Uterus (tissue), 4 donors: ENCODE measurements around the gene ANKS6. TPM values are rescaled to one million over a fixed set of nuclear protein-coding genes. Genes with fewer than 3 reads are reported as not detected.

ENCODE experiments used
- DNase-seq, 2 donors: peaks; one replicate each; pipeline ENCODE4 v3.0.0-alpha.2; 2019 to 2020
- H3K27ac ChIP-seq, 2 donors: fragments of 200-600 bp; sonication (generic); 1 replicate in 1 of 2; 2 replicates in 1 of 2; pipeline ENCODE4 v1.5.1; 2016 to 2018
- H3K27me3 ChIP-seq, 2 donors: fragments of 200-600 bp; sonication (generic); one replicate each; pipeline ENCODE4 v1.5.1; 2018 to 2019; ENCODE audit warnings: control low read depth in 1 of 2
- H3K36me3 ChIP-seq, 2 donors: fragments of 200-600 bp; sonication (generic); one replicate each; pipeline ENCODE4 v1.5.1; 2019; ENCODE audit warnings: control low read depth in 1 of 2
- H3K4me1 ChIP-seq, 2 donors: fragments of 200-600 bp; sonication (generic); one replicate each; pipeline ENCODE4 v1.5.1; 2018 to 2019; ENCODE audit warnings: control low read depth in 1 of 2
- H3K4me3 ChIP-seq, 2 donors: fragments of 200-600 bp; sonication (generic); 1 replicate in 1 of 2; 2 replicates in 1 of 2; pipeline ENCODE4 v1.5.1; 2018 to 2019; ENCODE audit warnings: mild to moderate bottlenecking in 1 of 2
- H3K9me3 ChIP-seq, 2 donors: fragments of 200-600 bp; sonication (generic); one replicate each; pipeline ENCODE4 v1.5.1; 2019; ENCODE audit warnings: control low read depth in 1 of 2
- CTCF ChIP-seq, 4 experiments: fragments of 200-600 bp in 2 of 4; fragments of 450-650 bp in 2 of 4; sonication (generic) in 2 of 4; IDR thresholded peaks; one replicate each; pipeline ENCODE4 v1.5.1; 2016 to 2019; ENCODE audit warnings: antibody characterized with exemption in 4 of 4, mild to moderate bottlenecking in 2 of 4, moderate library complexity in 1 of 4
- POLR2A ChIP-seq, 2 donors: fragments of 450-650 bp; IDR thresholded peaks; one replicate each; pipeline ENCODE4 v1.6.1; 2016; ENCODE audit warnings: antibody characterized with exemption in 2 of 2, mild to moderate bottlenecking in 1 of 2, moderate library complexity in 1 of 2
- intact Hi-C: fragments of 100-400 bp; cut with DNase I; formaldehyde crosslinking; loops from one replicate; pipeline ENCODE4 v1.15.1; 2023; ENCODE audit warnings: low total_unique reads
- total RNA-seq, 4 donors: library from RNA; depleted of rRNA in 3 of 4; stranded (reverse); fragments of >200 nt in 3 of 4; gene quantifications; one replicate each; pipeline versions ENCODE4 v1.1.0 to v1.2.4, GENCODE V29; 2014 to 2023
- donor health status: DM: yes; HTN: yes; CAD: no.

Gene ANKS6
- total RNA-seq, 4 donors from 2014 or later, result 2.6 to 26.9 (median 13.7) TPM

GRCh38 chr9:98755006-98755618 lies 41.2 kb downstream of the ANKS6 start:
- no peaks in the 10 kb centered on the region for H3K27me3 ChIP-seq
- H3K36me3 ChIP-seq, result no peaks in the 10 kb centered on the region
- no peaks in the 10 kb centered on the region for H3K4me1 ChIP-seq
- H3K9me3 ChIP-seq, result no peaks in the 10 kb centered on the region
- TF ChIP-seq CTCF (IDR thresholded peaks at IDR 0.05), result no peak
- no peak for TF ChIP-seq POLR2A (IDR thresholded peaks at IDR 0.05)
- no peak overlapping the region for H3K4me3 ChIP-seq
- DNase-seq, result no peak
- H3K27ac ChIP-seq, result no peak overlapping the region
- intact Hi-C loops, result no loop called here

GRCh38 chr9:98751210-98751609 lies 45.1 kb downstream of the ANKS6 start:
- intact Hi-C loops, result no loop called here
- Histone ChIP-seq H3K36me3 (no peaks in the 10 kb centered on the region), H3K27ac (no peak overlapping the region), H3K27me3 (no peaks in the 10 kb centered on the region), H3K9me3 (no peaks in the 10 kb centered on the region), H3K4me3 (no peak overlapping the region), H3K4me1 (no peaks in the 10 kb centered on the region)
- no peak for TF ChIP-seq CTCF (IDR thresholded peaks at IDR 0.05)
- TF ChIP-seq POLR2A (IDR thresholded peaks at IDR 0.05), result no peak
- DNase-seq, result no peak

GRCh38 chr9:98750364-98751060 lies 45.8 kb downstream of the ANKS6 start:
- no peak overlapping the region for H3K27ac ChIP-seq
- intact Hi-C loops, result no loop called here
- H3K36me3 ChIP-seq, result no peaks in the 10 kb centered on the region
- no peaks in the 10 kb centered on the region for H3K9me3 ChIP-seq
- DNase-seq, result no peak
- no peak overlapping the region for H3K4me3 ChIP-seq
- TF ChIP-seq CTCF (IDR thresholded peaks at IDR 0.05), result no peak
- no peak for TF ChIP-seq POLR2A (IDR thresholded peaks at IDR 0.05)
- H3K4me1 ChIP-seq, result no peaks in the 10 kb centered on the region
- no peaks in the 10 kb centered on the region for H3K27me3 ChIP-seq

GRCh38 chr9:98747476-98747875 lies 48.9 kb downstream of the ANKS6 start:
- intact Hi-C loops, result no loop called here
- H3K36me3 ChIP-seq, result no peaks in the 10 kb centered on the region
- no peak for DNase-seq

More at GRCh38 chr9:98747476-98747875, 48.9 kb downstream of the ANKS6 start:
- Histone ChIP-seq H3K27me3 (no peaks in the 10 kb centered on the region), H3K9me3 (no peaks in the 10 kb centered on the region), H3K27ac (no peak overlapping the region), H3K4me1 (no peaks in the 10 kb centered on the region), H3K4me3 (no peak overlapping the region)
- TF ChIP-seq CTCF (IDR thresholded peaks at IDR 0.05), result no peak
- TF ChIP-seq POLR2A (IDR thresholded peaks at IDR 0.05), result no peak
